Peyer's patch (tissue), 4 donors: ENCODE measurements around the gene C9orf43.

ENCODE experiments used
- CTCF ChIP-seq, 6 experiments: fragments of 450-650 bp in 4 of 6; fragments of 200-600 bp in 2 of 6; sonication (generic) in 1 of 6; IDR thresholded peaks; one replicate each; pipeline ENCODE4 v1.5.1; 2017 to 2019; ENCODE audit warnings: antibody characterized with exemption in 6 of 6, mild to moderate bottlenecking in 3 of 6, moderate library complexity in 1 of 6
- POLR2A ChIP-seq, 2 donors: fragments of 450-650 bp; IDR thresholded peaks; one replicate each; pipeline ENCODE4 v1.5.1; 2017; ENCODE audit warnings: antibody characterized with exemption in 2 of 2, mild to moderate bottlenecking in 2 of 2, moderate library complexity in 2 of 2

- TF ChIP-seq POLR2A (IDR thresholded peaks at IDR 0.05) (no peak), CTCF (IDR thresholded peaks at IDR 0.05) (no peak)
Observed at GRCh38 chr9:113475031-113475430, 64.5 kb downstream of the C9orf43 start.
